Lung (tissue), 16 donors: Measurements from ENCODE around the gene ALG1L2. TPM values are rescaled to one million over a fixed set of nuclear protein-coding genes. Genes with fewer than 3 reads are reported as not detected.
"Not testable (repeated sequence)": the region's sequence is repeated elsewhere in the genome, so short reads cannot be mapped to it uniquely, and the experiment has no call there.

ENCODE experiments used
- ATAC-seq: fragments of 200-7000 bp; cut with Tn5 transposase; one replicate; pipeline ENCODE4 v1.9.1; 2020; ENCODE audit warnings: moderate number of reproducible peaks; ENCODE audit not compliant: insufficient read depth, low FRiP score
- DNase-seq, 3 donors: peaks; one replicate each; pipeline ENCODE4 v3.0.0-alpha.2; 2013 to 2017
- H3K27ac ChIP-seq, 2 donors: one replicate each; pipeline ENCODE4 v1.5.1; 2013; ENCODE audit warnings: mild to moderate bottlenecking in 2 of 2, moderate library complexity in 2 of 2, control low read depth in 1 of 2, inconsistent platforms in 1 of 2, low read depth in 1 of 2, low read length in 1 of 2
- H3K27me3 ChIP-seq, 3 donors: one replicate each; pipeline ENCODE4 v1.5.1; 2013; ENCODE audit warnings: low read length in 2 of 3; ENCODE audit not compliant: control insufficient read depth in 3 of 3, insufficient read depth in 3 of 3
- H3K36me3 ChIP-seq, 4 donors: one replicate each; pipeline ENCODE4 v1.5.1; 2013; ENCODE audit warnings: low read length in 4 of 4, mild to moderate bottlenecking in 1 of 4, moderate library complexity in 1 of 4; ENCODE audit not compliant: control insufficient read depth in 4 of 4, insufficient read depth in 4 of 4
- H3K4me1 ChIP-seq, 5 donors: one replicate each; pipeline ENCODE4 v1.5.1; 2013; ENCODE audit warnings: low read length in 5 of 5, mild to moderate bottlenecking in 2 of 5, moderate library complexity in 1 of 5; ENCODE audit not compliant: control insufficient read depth in 5 of 5, insufficient read depth in 5 of 5
- H3K4me3 ChIP-seq: one replicate; pipeline ENCODE4 v1.5.1; 2013; ENCODE audit warnings: mild to moderate bottlenecking, control low read depth, moderate library complexity
- H3K9ac ChIP-seq, 2 donors: one replicate each; pipeline ENCODE4 v1.5.1; 2013; ENCODE audit warnings: low read length in 2 of 2, control low read depth in 1 of 2; ENCODE audit not compliant: insufficient read depth in 1 of 2
- H3K9me3 ChIP-seq, 4 donors: one replicate each; pipeline ENCODE4 v1.5.1; 2013; ENCODE audit warnings: low read length in 3 of 4, mild to moderate bottlenecking in 1 of 4, moderate library complexity in 1 of 4; ENCODE audit not compliant: control insufficient read depth in 4 of 4, insufficient read depth in 3 of 4
- WGBS, 2 donors: extraction: QIAGEN DNeasy Blood & Tissue Kit; methylation state at CpG; one replicate each; pipeline ENCODE4 v1.1.7; 2013; 5-methylcytosine and 5-hydroxymethylcytosine counted together
- long read RNA-seq, 5 donors: transcript quantifications; one replicate each; lab custom pipeline, GENCODE V29; 2026
- polyA plus RNA-seq, 2 donors: library from polyadenylated mRNA; stranded (reverse); fragments of 200-250 nt; gene quantifications; one replicate each; pipeline ENCODE4 v1.2.1, GENCODE V29; 2013
- total RNA-seq, 2 donors: library from RNA; depleted of rRNA in 1 of 2; stranded (reverse); fragments of >200 nt in 1 of 2; gene quantifications; one replicate each; pipeline ENCODE4 v1.2.1, GENCODE V29; 2014 to 2021
- TF ChIP-seq, protein P1 (sequence below): IDR thresholded peaks from 2 replicates; pipeline ENCODE4 v1.5.1; 2012; ENCODE audit warnings: mild to moderate bottlenecking; ENCODE audit errors: control extremely low read depth, extremely low read depth
- donor health status: control.
- donor health status: control.
- donor health status: Bipolar disorder and iron deficiency.
- donor health status: healthy.
- donor health status: DM: yes; HTN: yes; CAD: no.

Gene ALG1L2, protein sequence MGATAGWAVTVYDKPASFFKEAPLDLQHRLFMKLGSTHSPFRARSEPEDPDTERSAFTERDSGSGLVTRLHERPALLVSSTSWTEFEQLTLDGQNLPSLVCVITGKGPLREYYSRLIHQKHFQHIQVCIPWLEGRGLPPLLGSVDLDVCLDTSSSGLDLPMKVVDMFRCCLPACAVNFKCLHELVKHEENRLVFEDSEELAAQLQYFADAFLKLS
- total RNA-seq (under 1 TPM in 1 of 2 donors, not detected in 1; 0.80 TPM), polyA plus RNA-seq (not detected)
- long read RNA-seq, donor 1: 0 reads
- long read RNA-seq, donor 2: 0 reads
- long read RNA-seq, donor 3: 0 reads
- long read RNA-seq, donor 4: 0 reads
- long read RNA-seq, donor 5: 0 reads

DNA sequence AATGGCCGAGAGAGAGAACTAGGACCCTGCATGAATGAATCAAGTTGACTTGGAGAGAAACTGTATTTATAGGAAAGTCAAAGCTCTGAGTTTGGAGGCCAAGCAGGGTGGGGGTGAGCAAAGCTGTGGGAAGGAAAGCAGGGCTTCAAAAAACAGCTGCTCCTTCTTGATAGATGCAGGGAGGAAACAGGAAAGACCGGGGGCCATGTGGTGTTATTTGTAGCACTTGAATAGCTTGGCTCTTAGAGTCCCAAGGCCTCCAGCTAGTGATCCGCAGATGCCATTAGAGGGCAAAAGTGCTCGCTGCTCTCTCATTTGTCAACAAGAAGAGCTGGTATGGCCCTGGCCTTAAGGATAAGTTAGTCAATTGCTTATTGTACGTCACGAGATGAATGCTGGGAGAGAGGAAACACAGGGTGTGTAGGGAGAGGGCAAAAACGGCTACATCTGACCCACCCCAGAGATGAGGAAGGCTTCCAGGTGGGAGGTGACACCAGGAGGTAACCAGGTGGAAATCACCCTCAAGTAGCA is at the start of gene ALG1L2:
Gene ALG1L2, plus strand, starts transcription at position 481 of the 531 bp plus-strand sequence. CDS start 186 bp downstream, outside the sequence.
- DNase-seq (peak in 2 of 3 donors; percentile 51 to 78), ATAC-seq (no peak)
- 14 to 21% methylated on average over 7 of the region's 7 CpGs for WGBS, 2 donors
- H3K9me3 ChIP-seq: no peaks in the 10 kb centered on the region
- peaks cover 0 to 8% (median 0%) of the 10 kb centered on the region in 5 donors for H3K4me1 ChIP-seq
- H3K27me3 ChIP-seq: no peaks in the 10 kb centered on the region
- no peaks in the 10 kb centered on the region for H3K36me3 ChIP-seq
- H3K9ac ChIP-seq: no peak within 1 kb of the TSS
- H3K4me3 ChIP-seq: no peak within 1 kb of the TSS
- TF ChIP-seq, protein P1, sequence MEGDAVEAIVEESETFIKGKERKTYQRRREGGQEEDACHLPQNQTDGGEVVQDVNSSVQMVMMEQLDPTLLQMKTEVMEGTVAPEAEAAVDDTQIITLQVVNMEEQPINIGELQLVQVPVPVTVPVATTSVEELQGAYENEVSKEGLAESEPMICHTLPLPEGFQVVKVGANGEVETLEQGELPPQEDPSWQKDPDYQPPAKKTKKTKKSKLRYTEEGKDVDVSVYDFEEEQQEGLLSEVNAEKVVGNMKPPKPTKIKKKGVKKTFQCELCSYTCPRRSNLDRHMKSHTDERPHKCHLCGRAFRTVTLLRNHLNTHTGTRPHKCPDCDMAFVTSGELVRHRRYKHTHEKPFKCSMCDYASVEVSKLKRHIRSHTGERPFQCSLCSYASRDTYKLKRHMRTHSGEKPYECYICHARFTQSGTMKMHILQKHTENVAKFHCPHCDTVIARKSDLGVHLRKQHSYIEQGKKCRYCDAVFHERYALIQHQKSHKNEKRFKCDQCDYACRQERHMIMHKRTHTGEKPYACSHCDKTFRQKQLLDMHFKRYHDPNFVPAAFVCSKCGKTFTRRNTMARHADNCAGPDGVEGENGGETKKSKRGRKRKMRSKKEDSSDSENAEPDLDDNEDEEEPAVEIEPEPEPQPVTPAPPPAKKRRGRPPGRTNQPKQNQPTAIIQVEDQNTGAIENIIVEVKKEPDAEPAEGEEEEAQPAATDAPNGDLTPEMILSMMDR: no peak
- no peak within 1 kb of the TSS for H3K27ac ChIP-seq

DNA sequence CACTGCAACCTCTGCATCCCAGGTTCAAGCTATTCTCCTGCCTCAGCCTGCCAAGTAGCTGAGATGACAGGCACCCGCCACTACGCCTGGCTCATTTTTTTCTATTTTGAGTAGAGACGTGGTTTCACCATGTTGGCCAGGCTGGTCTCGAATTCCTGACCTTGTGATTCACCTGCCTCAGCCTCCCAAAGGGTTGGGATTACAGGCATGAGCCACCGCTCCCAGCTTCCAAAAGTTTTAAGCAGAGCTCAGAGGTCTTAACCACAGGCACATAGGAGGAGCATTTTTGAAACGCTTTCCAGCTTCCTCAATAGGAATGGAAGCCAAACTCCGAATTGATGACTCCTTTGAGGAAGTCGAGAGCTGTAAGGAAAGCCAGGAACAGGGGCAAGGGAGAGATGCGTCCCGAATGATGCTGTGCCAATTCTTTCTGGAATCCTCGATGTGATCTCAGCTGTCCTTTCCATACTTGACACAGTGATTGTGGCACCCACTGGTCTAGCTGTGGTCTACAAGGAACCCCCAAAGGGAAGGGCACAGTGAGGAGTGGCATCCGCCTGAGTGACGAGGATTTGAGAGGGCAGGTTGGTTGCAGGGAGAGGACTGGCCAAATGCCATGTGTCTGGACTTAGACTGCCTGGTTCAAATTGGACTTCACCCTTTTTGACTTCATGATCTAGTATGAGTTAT is 44.4 kb upstream of the ALG1L2 start:
- not testable (repeated sequence) for H3K9me3 ChIP-seq, H3K9ac ChIP-seq, H3K27ac ChIP-seq, ATAC-seq, DNase-seq, H3K27me3 ChIP-seq, H3K4me3 ChIP-seq, H3K4me1 ChIP-seq, H3K36me3 ChIP-seq
- WGBS, 2 donors: 72 to 86% methylated on average over 11 to 12 of the region's 13 CpGs

DNA sequence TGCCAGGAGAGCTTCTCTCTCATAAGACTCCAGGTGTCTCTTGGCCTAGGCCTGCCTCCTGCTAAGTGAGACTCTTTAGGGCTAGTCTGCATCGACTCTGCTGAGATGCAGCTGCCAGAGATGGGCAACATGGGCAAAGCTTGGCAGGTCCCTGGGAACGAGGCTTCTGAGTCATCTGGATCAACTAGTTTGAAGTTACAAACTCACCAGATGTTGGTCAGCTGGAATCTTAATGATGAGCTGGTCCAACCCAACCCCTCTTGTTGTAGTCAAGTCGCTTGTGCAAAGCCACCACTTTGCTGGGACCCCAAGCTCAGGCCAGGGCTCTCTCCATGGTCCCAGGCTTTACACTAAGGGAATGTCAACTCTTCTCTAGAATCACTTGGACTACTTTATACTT is 38.9 kb upstream of the ALG1L2 start:
- not testable (repeated sequence) for DNase-seq, H3K9ac ChIP-seq, H3K9me3 ChIP-seq, H3K27me3 ChIP-seq, H3K4me1 ChIP-seq, ATAC-seq, H3K4me3 ChIP-seq, H3K27ac ChIP-seq, H3K36me3 ChIP-seq
- WGBS, 2 donors: 92 to 94% methylated on average over 3 of the region's 3 CpGs

DNA sequence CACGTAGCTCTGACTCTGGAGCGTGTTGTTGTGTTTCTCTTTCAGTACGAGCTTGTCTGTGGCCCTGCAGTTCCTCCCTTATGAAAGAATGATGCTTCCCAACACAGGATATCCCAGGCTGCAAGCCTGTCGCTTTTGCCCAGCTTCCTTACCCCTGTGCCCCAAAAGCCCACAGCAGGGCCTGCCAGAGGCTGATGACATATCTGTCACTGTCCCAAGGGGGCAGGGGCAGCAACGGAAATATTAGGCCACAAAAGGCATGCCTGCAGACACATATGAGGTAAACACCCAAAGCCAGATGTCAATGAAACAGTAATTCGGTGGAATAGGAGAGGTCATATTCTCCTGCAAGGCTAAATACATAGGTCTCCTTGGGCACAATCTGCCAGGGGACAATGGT is 38.0 kb upstream of the ALG1L2 start:
- H3K27ac ChIP-seq, ATAC-seq, H3K9me3 ChIP-seq, H3K4me3 ChIP-seq, H3K9ac ChIP-seq, H3K27me3 ChIP-seq, H3K36me3 ChIP-seq, H3K4me1 ChIP-seq: not testable (repeated sequence)
- WGBS, 2 donors: 37 to 61% methylated on average over 6 of the region's 6 CpGs
- DNase-seq: peak in 1 of 3 donors; percentile 13

DNA sequence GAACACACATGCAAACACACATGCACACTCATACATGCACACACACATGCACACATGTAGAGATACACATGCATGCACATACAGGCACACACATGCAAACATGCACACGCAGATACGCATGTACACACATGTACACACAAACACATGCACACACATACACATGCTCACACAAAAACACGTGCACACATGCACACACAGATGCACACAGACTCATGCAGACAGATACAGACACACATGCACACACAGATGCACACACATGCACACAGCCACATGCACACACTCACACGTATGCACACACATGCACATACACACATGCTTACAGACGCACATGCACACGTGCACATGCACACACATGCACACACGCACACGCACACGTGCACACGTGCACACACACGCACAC is 37.3 kb upstream of the ALG1L2 start:
- no peaks in the 10 kb centered on the region for H3K27me3 ChIP-seq
- no peak overlapping the region for H3K27ac ChIP-seq
- no peak overlapping the region for H3K9ac ChIP-seq
- H3K4me3 ChIP-seq: no peak overlapping the region
- WGBS, 2 donors: 66 to 89% methylated on average over 3 to 10 of the region's 11 CpGs
- TF ChIP-seq, protein P1: no peak
- H3K36me3 ChIP-seq: no peaks in the 10 kb centered on the region
- peaks cover 0 to 3% (median under 1%) of the 10 kb centered on the region in 4 donors for H3K9me3 ChIP-seq
- no peaks in the 10 kb centered on the region for H3K4me1 ChIP-seq
- DNase-seq (no peak), ATAC-seq (no peak)
